Right hindlimb (tissue), 1 donor: Measurements from ENCODE around the gene PRKCH.

ENCODE experiments used
- DNase-seq: peaks from one replicate; pipeline ENCODE4 v3.0.0-alpha.2; 2018

Gene PRKCH

DNA sequence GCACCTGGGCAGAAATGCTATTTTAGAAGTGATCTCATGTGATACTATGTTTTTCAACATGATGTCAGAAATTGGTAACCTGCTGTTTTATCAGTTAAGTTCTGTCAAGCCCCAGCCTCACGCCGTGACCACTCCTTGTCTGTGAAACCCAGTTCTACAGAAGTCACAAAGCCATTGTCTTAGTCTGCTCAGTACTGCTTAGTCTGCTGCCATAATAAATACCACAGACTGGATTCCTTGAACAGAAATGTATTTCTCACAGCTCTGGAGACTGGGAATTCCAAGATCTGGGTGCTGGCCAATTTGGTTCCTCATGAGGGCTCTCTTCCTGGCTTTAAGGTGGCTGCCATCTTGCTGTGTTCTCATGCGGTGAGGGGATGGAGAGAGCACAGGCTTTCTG is 176.9 kb downstream of the PRKCH start:
- DNase-seq: no peak

DNA sequence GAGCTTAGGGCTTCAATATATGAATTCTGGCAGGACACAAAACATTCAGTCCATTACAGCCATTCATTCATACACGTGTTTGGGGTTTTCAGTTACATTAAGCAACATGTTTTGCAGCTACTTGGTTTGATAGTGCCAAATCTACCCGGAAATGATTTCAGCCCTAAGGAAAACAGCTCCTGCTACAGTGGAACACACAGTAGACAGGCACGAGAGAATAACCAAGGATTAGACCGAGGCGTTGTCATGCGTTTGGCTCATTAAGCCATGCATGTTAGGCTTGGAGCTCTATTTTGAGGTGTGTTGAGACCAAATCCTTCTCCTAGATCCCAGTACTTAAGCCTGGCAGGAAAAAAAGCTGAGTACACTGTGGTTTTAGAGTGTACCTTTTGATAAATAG is 177.4 kb downstream of the PRKCH start:
- peak; percentile 31 for DNase-seq

DNA sequence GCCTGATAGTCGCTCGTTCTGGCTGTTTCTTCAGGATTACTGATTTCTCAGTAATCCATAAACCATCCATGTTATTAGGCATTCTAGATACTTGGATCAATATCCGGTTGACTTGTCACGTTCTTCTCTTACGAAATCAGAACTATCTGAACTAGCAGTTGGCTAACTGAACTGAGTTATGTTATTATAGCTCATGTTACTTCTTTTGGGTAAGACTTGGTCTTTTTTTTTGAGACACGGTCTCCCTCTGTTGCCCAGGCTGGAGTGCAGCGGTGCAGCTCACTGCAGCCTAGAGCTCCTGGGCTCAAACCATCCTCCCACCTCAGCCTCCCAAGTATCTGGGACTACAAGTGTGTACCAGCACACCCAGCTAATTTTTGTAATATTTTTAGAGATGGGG is 178.6 kb downstream of the PRKCH start:
- no peak for DNase-seq

DNA sequence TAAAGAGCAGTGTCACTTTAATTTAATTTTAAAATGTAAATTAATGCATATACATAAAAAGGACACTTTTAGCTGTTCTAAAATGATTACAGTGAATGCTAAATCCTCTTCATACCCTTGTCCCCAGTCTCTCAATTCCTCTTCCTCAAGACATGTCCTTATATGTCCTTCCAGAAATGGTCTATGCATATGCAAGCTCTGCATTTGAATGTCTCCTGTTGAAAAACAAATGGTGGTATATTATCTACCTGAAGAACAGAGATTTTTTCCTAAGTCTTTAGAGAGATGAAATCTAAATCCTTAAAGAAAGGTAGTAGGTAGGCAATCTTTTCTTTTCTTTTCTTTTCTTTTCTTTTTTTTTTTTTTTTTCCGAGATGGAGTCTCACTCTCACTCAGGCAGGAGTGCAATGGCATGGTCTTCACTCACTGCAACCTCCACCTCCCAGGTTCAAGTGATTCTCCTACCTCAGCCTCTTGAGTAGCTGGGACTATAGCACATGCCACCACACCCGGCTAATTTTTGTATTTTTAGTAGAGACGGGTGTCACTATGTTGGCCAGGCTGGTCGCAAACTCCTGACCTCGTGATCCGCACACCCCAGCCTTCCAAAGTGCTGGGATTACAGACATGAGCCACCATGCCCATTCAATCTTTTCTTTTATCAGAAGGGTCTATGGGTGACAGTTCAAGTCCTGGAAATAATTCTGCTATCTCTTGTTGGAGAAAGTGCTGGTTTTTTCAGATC is 180.5 kb downstream of the PRKCH start:
- no peak for DNase-seq

DNA sequence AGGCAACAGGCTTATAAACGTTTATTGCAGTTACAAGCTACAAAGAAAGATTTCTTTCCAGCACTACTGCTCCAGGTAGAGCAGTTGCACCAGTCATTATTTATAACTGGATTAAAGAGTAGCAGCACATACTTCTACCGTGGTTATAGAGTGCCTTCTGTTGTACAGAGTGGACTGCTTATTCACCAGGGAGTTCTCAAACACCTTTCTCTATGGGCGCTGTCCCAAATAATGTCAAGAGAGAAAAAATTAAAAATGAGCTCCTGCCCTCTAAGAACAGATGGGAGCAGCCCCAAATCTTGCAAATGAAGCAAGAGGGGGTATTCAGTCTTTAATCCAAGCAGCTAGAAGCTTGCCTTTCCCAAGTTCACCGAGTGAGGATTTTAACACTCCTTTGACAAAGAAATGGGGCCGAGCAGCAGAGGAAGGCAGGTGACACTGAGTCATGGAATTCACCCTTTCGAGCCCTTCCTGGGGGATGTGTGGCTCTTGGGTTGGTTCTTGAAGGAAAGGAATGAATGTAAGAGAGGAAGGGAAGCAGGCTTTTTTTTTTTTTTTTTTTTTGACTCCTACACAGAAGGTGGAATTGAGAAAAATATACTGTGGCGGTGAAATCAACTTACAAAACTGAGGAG is 181.2 kb downstream of the PRKCH start:
- no peak for DNase-seq

DNA sequence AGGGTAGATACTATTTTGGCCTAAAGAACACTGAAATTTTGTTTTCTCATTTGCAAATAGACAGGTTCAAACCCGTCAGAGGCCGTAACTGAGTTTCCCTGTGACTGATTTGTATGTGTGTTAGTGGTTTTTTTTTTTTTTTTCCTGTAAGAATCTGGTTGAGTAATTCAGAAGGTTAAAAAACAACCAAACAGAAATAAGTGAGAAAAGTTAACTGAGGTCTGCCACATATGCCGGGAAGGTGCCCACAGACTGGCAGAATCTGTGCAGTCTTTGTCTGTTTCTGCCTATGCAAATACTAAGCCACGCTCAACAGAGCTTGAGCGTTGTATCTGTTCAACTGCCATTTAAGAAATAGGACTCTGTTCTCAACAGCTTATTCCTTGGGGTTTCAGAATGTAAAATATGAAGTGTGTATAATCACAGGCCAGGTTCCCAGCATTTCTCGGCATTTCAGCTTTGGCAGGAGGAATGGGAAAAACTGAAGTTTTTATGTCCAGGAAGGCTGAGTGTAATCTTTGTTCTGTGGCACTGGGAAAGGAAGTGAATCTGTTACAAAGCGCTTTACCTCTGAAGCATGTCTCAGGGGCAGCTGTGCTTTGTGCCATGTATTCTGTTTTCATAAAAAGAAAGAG is 181.9 kb downstream of the PRKCH start:
- DNase-seq: peak; percentile 75

DNA sequence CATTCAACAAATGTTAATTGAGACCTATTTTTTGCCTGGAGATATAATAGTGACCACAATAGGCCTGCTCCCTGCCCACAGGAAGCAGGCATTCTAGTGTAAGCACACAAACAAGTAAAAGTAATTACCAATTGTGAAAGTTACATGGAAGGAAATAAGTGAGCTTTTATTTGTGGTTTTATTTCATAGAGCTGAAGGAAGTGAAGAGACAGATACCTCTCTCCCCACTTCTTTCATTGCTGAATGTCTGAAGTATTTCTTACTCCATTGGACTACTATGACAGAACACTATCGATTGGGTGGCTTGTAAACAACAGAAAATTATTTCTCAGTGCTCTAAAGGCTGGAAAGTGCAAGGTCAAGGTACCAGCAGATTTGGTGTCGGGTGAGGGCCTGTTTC is 183.5 kb downstream of the PRKCH start:
- no peak for DNase-seq

DNA sequence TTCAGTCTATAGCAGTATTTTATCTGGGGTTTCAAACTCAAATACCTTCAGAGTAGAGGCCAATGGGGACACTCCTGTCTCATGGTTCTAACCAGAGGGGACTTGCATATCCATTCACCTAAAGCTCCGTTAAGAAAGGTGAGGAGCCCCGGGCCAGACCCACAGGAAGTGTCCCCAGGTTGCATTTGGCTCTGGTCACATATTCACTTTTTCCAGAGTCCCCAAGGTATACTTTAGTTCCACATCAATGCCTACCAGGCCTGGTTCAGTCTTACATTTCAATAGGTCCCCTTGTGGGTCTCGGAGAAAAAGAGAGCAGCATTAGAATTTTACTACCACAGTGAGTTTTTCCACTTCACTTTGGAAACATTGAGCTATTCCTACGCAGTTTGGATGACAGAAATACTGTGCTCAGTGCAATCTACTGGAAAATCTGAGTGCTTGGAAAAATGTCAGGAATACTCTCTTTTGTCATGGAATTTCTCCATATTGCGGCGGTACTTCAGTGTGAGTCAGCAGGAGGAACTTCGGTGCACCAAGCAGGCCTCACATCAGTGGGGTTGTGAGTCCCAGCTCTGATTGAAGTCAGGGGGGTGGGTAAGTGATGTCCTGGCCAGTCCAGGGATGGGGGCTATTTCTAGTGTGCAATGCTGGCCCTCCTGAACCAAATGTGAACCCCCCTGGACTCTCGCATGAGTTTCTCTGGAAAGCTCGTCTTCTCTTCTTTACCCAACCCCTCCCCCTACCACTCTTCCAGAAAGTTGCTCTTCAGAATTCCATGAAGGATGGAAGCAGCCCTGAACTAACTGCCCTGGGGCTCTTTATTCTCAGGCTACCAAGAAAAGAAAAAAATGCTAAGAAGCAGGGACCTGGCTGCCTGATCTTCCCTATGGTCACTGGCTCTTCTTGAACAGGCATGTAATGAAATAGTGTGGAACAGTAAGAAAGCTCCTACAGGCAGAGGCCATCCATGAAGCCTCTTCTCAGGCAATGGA is 184.7 kb downstream of the PRKCH start:
- DNase-seq: peak; percentile 69

DNA sequence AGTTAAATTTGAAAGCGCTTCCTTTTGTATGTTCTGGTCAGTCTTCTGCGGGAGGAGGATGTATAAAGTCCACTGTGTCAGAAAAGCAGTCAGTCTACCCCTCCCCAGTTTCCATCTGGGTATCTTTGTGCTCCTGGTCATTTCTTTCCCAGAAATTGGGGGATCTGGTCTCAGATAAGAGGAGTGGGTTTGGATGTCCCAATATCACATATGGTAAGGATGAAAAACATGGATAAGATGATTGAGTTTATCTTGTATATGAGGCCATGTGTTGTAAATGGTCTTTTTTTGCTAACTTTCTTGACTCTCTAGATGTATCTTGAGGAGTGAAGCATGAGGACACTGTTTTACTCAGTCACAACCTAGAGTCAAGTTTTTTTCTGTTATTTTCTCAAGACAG is 187.1 kb downstream of the PRKCH start:
- no peak for DNase-seq

DNA sequence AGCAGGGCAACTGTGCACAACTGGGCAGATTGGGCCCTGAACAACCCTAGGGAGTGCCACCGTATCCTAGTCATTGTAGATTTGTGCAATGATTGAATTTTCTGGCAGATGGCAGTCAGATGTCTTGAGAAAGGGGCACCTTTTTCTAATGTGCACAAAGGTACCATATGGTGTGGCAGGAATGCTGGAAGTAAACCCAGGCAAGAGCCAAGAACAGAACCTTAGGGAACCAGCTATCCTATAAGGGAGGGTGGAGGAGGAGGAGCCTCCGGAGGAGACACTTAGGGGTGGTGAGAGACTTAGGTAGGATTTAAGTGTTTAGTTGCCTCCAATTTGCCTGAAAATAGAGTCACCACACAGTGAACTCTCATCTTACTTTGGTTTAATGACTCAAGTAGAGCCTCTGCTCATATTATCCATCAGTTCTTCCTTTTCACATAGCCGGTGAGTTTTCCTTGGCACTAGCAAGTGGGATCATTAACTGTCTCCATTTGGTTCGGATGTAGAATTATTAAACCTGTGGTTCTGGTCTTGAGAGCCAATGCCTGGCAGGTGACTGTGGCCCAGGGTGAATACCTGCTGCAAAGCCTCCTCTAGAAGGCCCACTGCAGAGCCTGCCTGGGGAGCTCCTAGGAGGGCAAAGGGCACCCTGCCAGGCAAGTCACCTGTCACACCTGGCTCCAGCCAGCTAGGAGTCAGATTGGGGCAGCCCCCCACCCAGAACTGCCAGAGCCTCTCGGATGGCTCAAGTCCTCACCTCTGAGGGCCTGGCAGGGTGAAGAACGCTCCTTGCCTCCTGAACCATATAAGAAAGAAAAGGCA is 189.6 kb downstream of the PRKCH start:
- DNase-seq: no peak

DNA sequence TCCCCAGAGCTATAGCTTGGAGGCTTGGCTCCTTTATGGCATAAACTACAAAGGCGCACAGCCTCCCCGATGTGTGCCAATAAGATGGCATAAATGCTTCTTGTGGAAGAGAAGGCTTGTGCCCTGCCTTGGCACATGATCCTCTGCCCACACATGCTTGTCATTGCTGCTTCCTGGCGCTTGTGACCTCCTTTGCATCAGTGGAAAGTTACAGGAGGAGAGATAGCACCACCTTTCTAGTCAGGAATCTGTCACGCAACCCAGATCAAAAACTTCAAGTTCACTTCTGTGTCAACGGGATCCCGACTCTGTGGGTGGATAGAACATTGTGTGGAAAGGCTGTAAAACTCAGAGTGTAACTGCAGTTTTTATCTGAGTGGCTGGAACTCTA is 190.2 kb downstream of the PRKCH start:
- DNase-seq: no peak

DNA sequence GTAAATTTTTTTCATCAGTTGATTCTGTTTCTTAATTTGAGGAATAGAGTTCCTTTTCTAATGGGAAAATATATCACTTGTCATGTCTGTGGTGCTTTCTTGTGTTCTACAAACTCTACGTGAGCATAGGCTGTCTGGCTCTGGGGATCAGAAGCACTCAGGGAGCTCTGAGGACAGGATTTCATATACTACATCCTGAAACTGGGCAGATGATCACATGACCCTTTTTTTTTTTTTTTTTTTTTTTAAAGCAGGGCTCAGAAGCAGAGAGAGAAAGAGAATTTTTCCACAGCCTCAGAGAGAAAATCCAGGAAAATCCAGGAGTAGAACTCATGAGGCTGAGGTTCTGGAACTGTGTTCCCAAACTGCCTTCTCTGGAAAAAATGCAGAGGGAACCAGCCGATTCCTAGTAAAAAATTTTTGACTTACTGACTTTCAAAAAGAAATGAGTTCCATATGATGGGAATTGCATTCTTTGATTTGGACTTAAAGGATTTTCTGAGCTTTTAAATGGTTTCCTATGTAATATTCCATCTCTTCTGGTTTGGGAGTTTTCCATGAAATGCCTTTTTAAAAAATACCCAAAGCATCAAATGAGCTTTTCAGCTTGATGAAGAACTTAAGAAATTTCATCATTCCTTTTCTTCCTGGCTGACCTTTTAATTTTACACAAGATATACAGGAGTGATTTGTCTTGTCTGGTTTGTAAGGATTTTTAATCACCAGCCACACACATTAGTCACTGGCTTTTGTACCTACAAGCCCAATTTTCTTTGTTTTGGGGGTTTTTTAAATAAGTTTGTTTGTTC is 190.9 kb downstream of the PRKCH start:
- DNase-seq: no peak

DNA sequence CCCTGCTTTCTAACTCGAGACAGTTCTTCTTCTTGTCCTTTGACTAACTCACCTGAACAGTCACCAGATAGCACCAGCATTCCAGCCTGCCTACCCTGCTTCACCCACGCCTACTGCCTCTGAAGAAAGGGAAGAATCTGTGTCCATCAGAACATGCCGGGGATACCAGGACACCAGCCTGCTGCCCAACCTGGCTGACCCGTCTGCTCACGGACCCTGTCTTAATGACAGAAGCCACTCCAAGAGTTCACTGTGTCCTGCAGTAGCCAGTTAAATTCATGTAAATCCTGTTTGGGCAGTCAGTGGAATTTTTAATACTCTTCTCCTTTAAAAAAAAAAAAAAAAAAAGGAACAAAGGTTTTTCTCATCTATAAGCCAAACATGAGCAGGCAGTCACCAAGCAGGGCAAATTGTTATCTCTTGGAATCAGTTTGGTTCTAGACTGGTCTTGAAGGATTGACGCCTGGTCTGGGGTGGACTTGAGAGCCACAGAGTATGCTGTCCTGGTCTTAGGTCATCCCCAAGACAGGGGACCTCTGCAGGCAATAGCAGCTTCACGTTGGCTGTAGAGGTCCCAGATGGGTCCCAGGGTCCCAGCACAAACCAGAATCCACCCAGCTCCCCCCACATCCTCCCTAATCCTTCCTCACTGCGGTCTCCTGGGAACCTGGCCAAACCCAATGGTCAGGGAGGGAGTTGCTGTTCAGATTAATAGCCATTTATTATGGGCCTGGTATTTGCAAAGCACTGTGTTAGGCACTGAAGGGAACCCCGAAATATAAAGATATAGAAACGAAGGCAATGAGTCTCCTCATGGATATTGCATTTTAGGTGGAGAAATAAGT is 192.8 kb downstream of the PRKCH start:
- no peak for DNase-seq

DNA sequence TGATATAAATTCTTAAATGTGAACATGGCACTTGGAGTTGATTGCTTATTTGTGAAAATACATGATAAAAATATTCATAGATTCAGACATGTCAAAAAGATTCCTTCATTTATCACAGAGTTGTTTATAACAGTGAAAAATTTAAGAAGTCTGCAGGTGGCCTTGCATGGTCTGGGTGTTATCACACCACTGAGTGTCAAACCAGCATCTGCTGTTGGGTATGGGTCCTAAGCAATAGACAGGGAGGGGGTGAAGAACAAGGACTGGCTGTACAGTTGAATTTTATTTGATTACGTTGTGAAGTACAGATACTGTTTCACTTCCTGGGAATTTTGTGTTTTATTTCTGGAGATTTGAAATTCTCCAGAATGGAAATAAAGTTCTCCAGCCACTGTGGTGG is 193.5 kb downstream of the PRKCH start:
- no peak for DNase-seq

DNA sequence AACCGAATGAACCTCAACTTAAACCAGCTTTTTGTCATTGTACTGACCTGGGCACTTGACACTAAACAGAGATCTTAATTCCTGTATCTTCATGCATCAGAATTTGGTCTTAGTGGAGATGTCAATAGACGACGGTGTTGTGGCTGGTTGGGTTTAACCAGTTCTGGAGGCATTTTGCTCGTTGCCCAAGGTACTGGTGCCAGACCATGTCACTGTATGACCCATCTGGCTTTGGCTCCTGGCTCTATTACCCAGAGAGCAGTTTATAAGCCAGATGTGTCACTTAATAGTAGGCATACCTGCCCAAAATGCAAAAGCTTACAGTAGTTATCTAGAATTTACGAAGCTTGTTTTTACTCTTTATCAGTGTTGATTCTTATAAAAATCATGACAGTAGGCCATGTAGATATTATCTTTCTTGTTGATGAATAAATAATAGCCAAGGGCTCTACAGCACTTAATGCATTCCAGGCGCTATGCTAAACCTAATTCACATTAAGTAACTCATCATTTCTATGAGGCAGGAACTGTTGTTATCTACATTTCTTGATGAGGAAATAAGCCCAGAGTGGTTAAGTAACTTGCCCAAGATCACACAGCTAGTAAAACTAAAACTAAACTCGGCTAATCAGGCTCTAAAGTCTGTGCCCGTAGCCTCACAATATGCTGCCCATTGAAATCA is 194.2 kb downstream of the PRKCH start:
- DNase-seq: no peak

DNA sequence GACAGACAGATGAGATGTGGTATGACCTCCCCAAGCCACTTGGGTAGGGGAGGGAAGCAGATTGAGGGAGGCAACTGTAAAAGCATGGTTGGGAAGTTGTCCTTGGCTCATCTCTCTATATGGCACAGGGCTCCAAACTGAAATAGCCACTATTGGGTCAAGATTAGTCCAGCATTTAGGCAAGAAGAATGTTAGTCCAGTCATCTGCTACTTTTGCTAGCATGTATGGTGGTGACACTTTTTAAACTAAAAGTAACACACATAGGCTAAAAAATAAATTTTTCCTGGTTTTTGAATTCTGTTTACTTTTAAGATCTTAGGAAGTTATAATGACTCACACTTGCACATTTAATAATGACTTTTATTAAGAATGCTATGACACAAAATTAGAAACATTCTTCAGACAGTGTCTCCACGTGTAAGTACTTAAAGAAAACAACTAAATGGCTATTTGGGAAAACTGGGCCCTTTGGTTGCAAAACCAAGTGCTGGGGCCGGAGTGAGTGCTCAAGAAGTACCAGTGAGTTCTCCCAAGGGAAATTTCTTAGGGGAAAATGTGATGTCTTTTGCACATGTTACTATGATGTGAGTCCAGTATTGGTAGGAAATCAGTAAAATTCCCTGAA is 194.9 kb downstream of the PRKCH start:
- DNase-seq: no peak

DNA sequence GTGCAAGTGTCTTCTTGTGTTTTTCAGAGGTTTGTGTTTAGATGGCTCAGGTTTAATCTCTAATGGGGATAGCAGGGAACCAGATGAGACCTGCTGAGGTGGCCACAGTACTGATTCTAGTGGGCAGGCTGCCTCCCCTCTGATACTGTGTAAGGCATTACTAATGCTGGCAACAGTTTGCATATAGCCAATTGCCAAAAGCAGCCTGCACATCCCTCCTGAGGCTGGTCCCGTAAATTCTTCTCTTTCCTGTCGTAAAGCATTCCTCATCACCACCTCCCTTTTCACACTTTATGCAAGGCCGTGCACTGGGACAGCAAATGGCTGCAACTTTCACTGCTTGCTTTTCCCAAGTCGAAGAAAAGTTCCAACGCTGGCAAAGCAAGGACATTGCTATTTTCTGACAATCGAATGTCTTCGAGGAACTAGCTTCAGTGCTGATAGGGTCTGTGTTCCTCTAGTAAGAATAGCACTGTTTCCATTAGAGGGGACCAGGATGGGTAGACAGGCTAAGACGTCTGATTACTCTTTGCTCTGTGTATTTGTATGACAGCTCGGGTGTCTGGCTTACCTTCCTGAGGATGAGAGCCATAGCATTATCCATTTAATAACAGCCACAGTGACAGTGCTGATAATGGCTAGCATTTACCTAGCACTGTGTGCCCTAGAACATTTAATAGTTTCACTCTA is 195.7 kb downstream of the PRKCH start:
- no peak for DNase-seq

DNA sequence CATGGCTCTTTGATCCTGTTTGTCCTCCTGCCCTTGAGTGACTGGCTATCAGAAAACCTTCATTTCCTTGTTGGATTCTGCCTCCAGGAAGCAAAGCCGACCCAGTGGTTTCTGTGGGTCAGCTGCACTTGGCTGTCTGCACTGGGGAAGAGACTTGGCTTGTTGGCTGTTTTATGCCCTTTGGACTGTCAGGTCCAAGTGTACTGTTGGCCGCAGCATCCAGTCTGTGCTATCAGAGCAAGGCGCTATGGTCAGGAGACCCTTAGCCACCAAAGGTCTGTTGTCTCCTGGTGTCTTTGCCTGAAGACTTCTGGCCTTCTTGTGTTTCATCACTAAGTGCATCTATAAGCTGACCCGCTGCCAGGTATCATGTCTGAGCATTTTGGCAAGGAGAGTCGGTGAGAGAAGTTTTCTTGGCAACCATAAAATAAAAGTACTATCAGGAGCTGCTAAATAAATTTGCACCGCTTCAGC is 196.6 kb downstream of the PRKCH start:
- DNase-seq: no peak
